Neural cell (in vitro differentiated cells): ENCODE results near the gene EML6. TPM values are rescaled to one million over a fixed set of nuclear protein-coding genes. Genes with fewer than 3 reads are reported as not detected.

Experiments
- H2AFZ ChIP-seq: fragments of 200-600, 300-800 bp; sonication (generic), shearing (Covaris generic); 2 replicates; pipeline ENCODE4 v1.6.0; 2014; ENCODE audit warnings: low read depth, mild to moderate bottlenecking, antibody characterized with exemption, low read length, moderate library complexity
- H3F3A ChIP-seq: fragments of 200-600 bp; shearing (Covaris generic); 2 replicates; pipeline ENCODE4 v1.6.1; 2016; ENCODE audit warnings: mild to moderate bottlenecking, moderate library complexity, mixed read lengths, antibody characterized with exemption, low read length; ENCODE audit not compliant: insufficient read depth, poor library complexity, severe bottlenecking
- H3K27ac ChIP-seq: fragments of 200-600, 300-800 bp; sonication (generic), shearing (Covaris generic); 2 replicates; pipeline ENCODE4 v1.5.1; 2014; ENCODE audit warnings: mild to moderate bottlenecking, low read length, moderate library complexity
- H3K27me3 ChIP-seq: fragments of 300-800, 200-600 bp; sonication (generic), shearing (Covaris generic); 2 replicates; pipeline ENCODE4 v1.6.0; 2014; ENCODE audit warnings: mild to moderate bottlenecking, low read depth, low read length, moderate library complexity; ENCODE audit not compliant: insufficient read depth
- H3K36me3 ChIP-seq: fragments of 300-800, 200-600 bp; sonication (generic), shearing (Covaris generic); 2 replicates; pipeline ENCODE4 v1.5.1; 2014; ENCODE audit warnings: mild to moderate bottlenecking, antibody characterized with exemption, low read length, moderate library complexity; ENCODE audit not compliant: insufficient read depth
- H3K4me2 ChIP-seq: fragments of 300-800, 200-600 bp; sonication (generic), shearing (Covaris generic); 2 replicates; pipeline ENCODE4 v1.6.0; 2014; ENCODE audit warnings: mild to moderate bottlenecking, low read length
- H3K4me3 ChIP-seq: fragments of 300-800, 200-600 bp; sonication (generic), shearing (Covaris generic); 2 replicates; pipeline ENCODE4 v1.5.1; 2014; ENCODE audit warnings: mild to moderate bottlenecking, low read length, moderate library complexity
- H3K79me2 ChIP-seq: fragments of 200-600 bp; shearing (Covaris generic); replicated peaks from 2 replicates; pipeline ENCODE4 v1.6.0; 2014; ENCODE audit warnings: mild to moderate bottlenecking, low read length, moderate library complexity; ENCODE audit not compliant: insufficient read depth
- H3K9ac ChIP-seq: fragments of 300-800, 200-600 bp; sonication (generic), shearing (Covaris generic); 2 replicates; pipeline ENCODE4 v1.6.1; 2016; ENCODE audit warnings: mild to moderate bottlenecking, low read length, mixed read lengths
- H3K9me2 ChIP-seq: fragments of 200-600 bp; shearing (Covaris generic); 2 replicates; pipeline ENCODE4 v1.6.1; 2016; ENCODE audit warnings: mild to moderate bottlenecking, low read length, mixed read lengths; ENCODE audit not compliant: insufficient read depth
- H3K9me3 ChIP-seq: fragments of 200-600, 300-800 bp; sonication (generic), shearing (Covaris generic); 2 replicates; pipeline ENCODE4 v1.6.1; 2016; ENCODE audit warnings: mild to moderate bottlenecking, mixed run types, low read length, moderate library complexity, mixed read lengths
- H4K20me1 ChIP-seq: fragments of 200-600 bp; shearing (Covaris generic); 2 replicates; pipeline ENCODE4 v1.6.1; 2016; ENCODE audit warnings: mild to moderate bottlenecking, mixed run types; ENCODE audit not compliant: insufficient read depth
- CTCF ChIP-seq: fragments of 450-650 bp; IDR thresholded peaks from 2 replicates; pipeline ENCODE4 v1.5.1; 2014; ENCODE audit warnings: antibody characterized with exemption, mild to moderate bottlenecking, moderate library complexity; ENCODE audit not compliant: poor library complexity, severe bottlenecking
- EP300 ChIP-seq: fragments of 450-650 bp; conservative IDR thresholded peaks from 2 replicates; pipeline ENCODE4 v1.6.1; 2014; ENCODE audit warnings: antibody characterized with exemption, mild to moderate bottlenecking, moderate library complexity; ENCODE audit not compliant: poor library complexity, severe bottlenecking
- EZH2 ChIP-seq: fragments of 200-600, 300-800 bp; shearing (Covaris generic), sonication (generic); IDR thresholded peaks from 2 replicates; pipeline ENCODE4 v1.6.1; 2014; ENCODE audit warnings: antibody characterized with exemption, low read length, borderline replicate concordance, mild to moderate bottlenecking; ENCODE audit not compliant: insufficient read depth, poor library complexity, severe bottlenecking
- MXI1 ChIP-seq: fragments of 450-650 bp; conservative IDR thresholded peaks from 2 replicates; pipeline ENCODE4 v1.6.1; 2014; ENCODE audit warnings: antibody characterized with exemption, mild to moderate bottlenecking; ENCODE audit not compliant: poor library complexity, severe bottlenecking
- POLR2AphosphoS5 ChIP-seq: IDR thresholded peaks from 2 replicates; pipeline ENCODE4 v1.6.1; 2012
- RAD21 ChIP-seq: fragments of 450-650 bp; conservative IDR thresholded peaks from 2 replicates; pipeline ENCODE4 v1.6.1; 2014; ENCODE audit warnings: antibody characterized with exemption, mild to moderate bottlenecking, moderate library complexity
- REST ChIP-seq: IDR thresholded peaks from 2 replicates; pipeline ENCODE4 v1.6.1; 2012; ENCODE audit warnings: borderline replicate concordance
- SMC3 ChIP-seq: fragments of 450-650 bp; conservative IDR thresholded peaks from 2 replicates; pipeline ENCODE4 v1.6.1; 2014; ENCODE audit warnings: antibody characterized with exemption, mild to moderate bottlenecking, moderate library complexity; ENCODE audit not compliant: poor library complexity
- TAF1 ChIP-seq: IDR thresholded peaks from 2 replicates; pipeline ENCODE4 v1.6.1; 2012; ENCODE audit warnings: low read depth
- polyA plus RNA-seq: library from polyadenylated mRNA; depleted of rRNA; stranded (reverse); fragments of >200 nt; gene quantifications from 2 replicates; pipeline ENCODE4 v1.2.3, GENCODE V29; 2014

EML6 gene
- polyA plus RNA-seq, 1 donor from 2014 or later: 13.4 TPM

- no peak overlapping the region for H2AFZ ChIP-seq
- no peaks in the 10 kb centered on the region for H3K9me3 ChIP-seq
- H3K27me3 ChIP-seq: no peaks in the 10 kb centered on the region
- no peak overlapping the region for H3K4me2 ChIP-seq
- TF ChIP-seq MXI1 (no peak), EP300 (no peak), RAD21 (no peak), POLR2AphosphoS5 (no peak), TAF1 (no peak)
- no peaks in the 10 kb centered on the region for H3F3A ChIP-seq
- H3K9me2 ChIP-seq: no peaks in the 10 kb centered on the region
- H3K27ac ChIP-seq: no peak overlapping the region
- H3K36me3 ChIP-seq: peaks cover 10% of the 10 kb centered on the region
- no peak overlapping the region for H3K9ac ChIP-seq
- H4K20me1 ChIP-seq: peaks cover 16% of the 10 kb centered on the region
- H3K79me2 ChIP-seq: peaks cover 97% of the 10 kb centered on the region
- H3K4me3 ChIP-seq: no peak overlapping the region
Observed at GRCh38 chr2:55012672-55013484, 289.4 kb downstream of the EML6 start.

- H3K4me2 ChIP-seq: no peak overlapping the region
- no peaks in the 10 kb centered on the region for H3K9me2 ChIP-seq
- H3K36me3 ChIP-seq: peaks cover 21% of the 10 kb centered on the region
- TF ChIP-seq REST: no peak
- no peak for TF ChIP-seq EZH2
- no peak for TF ChIP-seq POLR2AphosphoS5
- TF ChIP-seq SMC3: no peak
- no peak for TF ChIP-seq MXI1
- no peak for TF ChIP-seq CTCF
- no peak for TF ChIP-seq TAF1
- no peak for TF ChIP-seq RAD21
- no peak for TF ChIP-seq EP300
- no peaks in the 10 kb centered on the region for H3F3A ChIP-seq
- H2AFZ ChIP-seq: no peak overlapping the region
- no peak overlapping the region for H3K9ac ChIP-seq
- H3K27me3 ChIP-seq: no peaks in the 10 kb centered on the region
- peaks cover 11% of the 10 kb centered on the region for H4K20me1 ChIP-seq
- H3K27ac ChIP-seq: no peak overlapping the region
- H3K4me3 ChIP-seq: no peak overlapping the region
- H3K79me2 ChIP-seq: peaks cover 97% of the 10 kb centered on the region
- no peaks in the 10 kb centered on the region for H3K9me3 ChIP-seq
Observed at GRCh38 chr2:55013936-55014335, 290.5 kb downstream of the EML6 start.
